Skeletal muscle tissue (tissue), 4 donors: ENCODE results near the gene NR6A1. TPM values are rescaled to one million over a fixed set of nuclear protein-coding genes. Genes with fewer than 3 reads are reported as not detected.

Experiments
- H3K27ac ChIP-seq: one replicate; pipeline ENCODE4 v1.7.0; 2013; ENCODE audit warnings: mild to moderate bottlenecking, low read depth, low read length, inconsistent platforms
- H3K27me3 ChIP-seq, 3 donors: one replicate each; pipeline ENCODE4 v1.7.0; 2013; ENCODE audit warnings: low read length in 3 of 3; ENCODE audit not compliant: control insufficient read depth in 3 of 3, insufficient read depth in 3 of 3
- H3K36me3 ChIP-seq, 3 donors: one replicate each; pipeline ENCODE4 v1.7.0; 2013; ENCODE audit warnings: low read length in 3 of 3; ENCODE audit not compliant: control insufficient read depth in 3 of 3, insufficient read depth in 3 of 3
- H3K4me1 ChIP-seq, 3 donors: one replicate each; pipeline ENCODE4 v1.7.0; 2013; ENCODE audit warnings: low read length in 3 of 3, mild to moderate bottlenecking in 3 of 3; ENCODE audit not compliant: control insufficient read depth in 3 of 3, insufficient read depth in 3 of 3
- H3K4me3 ChIP-seq, 3 donors: one replicate each; pipeline ENCODE4 v1.7.0; 2013; ENCODE audit warnings: low read length in 3 of 3
- H3K9ac ChIP-seq, 3 donors: one replicate each; pipeline ENCODE4 v1.7.0; 2013; ENCODE audit warnings: low read length in 3 of 3, mild to moderate bottlenecking in 3 of 3, moderate library complexity in 2 of 3, low read depth in 1 of 3
- H3K9me3 ChIP-seq, 3 donors: one replicate each; pipeline ENCODE4 v1.7.0; 2013; ENCODE audit warnings: low read length in 3 of 3; ENCODE audit not compliant: control insufficient read depth in 3 of 3
- total RNA-seq: library from RNA; depleted of rRNA; stranded (reverse); fragments of >200 nt; gene quantifications from one replicate; pipeline ENCODE4 v1.2.3, GENCODE V29; 2014
- donor health status: Osteomylitis.

The NR6A1 gene
- total RNA-seq, 1 donor from 2014 or later: 0.52 TPM

DNA sequence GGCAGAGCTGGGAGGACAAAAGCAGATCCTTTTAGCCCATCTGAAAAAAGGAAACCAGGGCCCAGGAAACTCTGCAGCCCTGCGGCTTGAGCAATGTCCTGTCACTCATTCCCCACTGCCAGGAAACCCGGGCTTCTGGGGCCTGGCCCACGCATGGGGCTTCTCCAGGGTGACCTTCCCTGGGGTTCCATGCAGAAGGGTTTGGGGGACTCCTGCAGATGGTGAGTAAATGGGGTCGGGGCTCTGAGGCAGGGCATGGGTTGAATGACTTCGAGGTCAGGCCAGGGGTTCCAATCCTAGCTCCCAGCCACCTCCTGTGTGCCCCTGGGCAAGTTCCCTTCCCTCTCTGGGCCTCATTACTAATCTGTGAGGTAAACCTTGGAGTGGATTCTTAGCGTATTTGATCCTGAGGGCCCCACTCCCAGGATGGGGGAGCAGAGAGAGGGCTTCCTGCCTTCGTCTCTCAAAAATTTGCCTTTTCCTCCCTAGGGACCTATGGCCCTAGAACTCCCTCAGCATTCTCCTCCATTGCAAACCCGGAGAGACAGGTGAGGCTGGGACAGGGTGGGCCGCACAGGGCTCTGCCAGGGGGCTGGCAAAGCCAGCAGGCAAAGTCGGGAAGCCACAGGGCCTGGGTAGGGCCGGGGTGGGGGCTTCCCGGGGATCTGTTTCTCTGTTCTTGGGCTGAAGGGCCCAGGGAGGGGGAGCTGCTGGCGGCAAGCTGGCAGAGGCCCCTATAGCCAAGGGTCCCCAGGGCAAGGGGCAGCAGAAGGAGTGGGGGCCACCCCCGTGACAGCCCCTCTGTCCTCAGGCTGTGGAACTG, 295.0 kb downstream of the NR6A1 start:
- no peaks in the 10 kb centered on the region for H3K9me3 ChIP-seq
- H3K36me3 ChIP-seq: no peaks in the 10 kb centered on the region
- peaks cover 0 to 2% (median 0%) of the 10 kb centered on the region in 3 donors for H3K4me1 ChIP-seq
- H3K27me3 ChIP-seq: peaks cover 42 to 72% (median 66%) of the 10 kb centered on the region in 3 donors
- H3K9ac ChIP-seq: no peak overlapping the region
- H3K4me3 ChIP-seq: no peak overlapping the region
- H3K27ac ChIP-seq: no peak overlapping the region

DNA sequence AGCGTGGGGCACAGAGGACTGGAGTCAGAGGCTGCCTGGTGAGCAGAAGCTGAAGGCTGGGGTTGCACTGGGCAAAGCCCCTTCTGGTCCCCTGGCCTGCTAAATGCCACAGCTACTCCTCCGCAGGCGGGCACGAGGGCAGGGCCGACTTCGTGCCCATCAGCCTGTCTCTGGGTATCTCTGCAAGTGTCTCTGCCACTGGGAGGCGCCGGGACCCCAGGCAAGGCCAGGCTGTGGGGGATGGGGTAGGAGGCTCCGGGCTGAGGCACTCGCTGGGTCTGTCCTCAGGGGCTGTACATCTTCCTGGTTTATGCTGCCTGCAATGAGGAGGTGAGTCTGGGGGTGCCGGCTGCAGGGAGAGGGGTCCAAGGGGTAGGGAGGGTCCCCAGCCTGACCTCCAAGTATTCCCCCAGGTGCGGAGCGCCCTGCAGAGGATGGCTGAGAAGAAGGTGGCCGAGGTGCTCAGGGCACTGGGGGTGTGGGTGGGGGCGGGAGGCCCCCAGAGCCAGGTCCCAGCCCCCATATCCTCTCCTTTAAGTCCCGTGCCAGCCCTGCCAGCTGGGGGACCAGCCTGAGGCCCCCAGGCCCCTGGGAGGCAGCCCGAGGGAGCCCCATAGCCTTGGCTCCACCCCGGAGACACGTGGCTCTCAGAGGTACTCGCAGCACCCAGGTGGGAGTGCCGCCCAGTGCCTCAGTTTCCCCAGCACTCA, 295.8 kb downstream of the NR6A1 start:
- Histone ChIP-seq H3K27me3 (peaks cover 37 to 73% (median 62%) of the 10 kb centered on the region in 3 donors), H3K4me1 (peaks cover 0 to 2% (median 0%) of the 10 kb centered on the region in 3 donors), H3K9me3 (no peaks in the 10 kb centered on the region), H3K27ac (no peak overlapping the region), H3K36me3 (no peaks in the 10 kb centered on the region), H3K9ac (no peak overlapping the region), H3K4me3 (no peak overlapping the region)

- Histone ChIP-seq H3K4me3 (no peak overlapping the region), H3K9ac (no peak overlapping the region), H3K36me3 (no peaks in the 10 kb centered on the region), H3K27ac (no peak overlapping the region), H3K27me3 (peaks cover 28 to 62% (median 50%) of the 10 kb centered on the region in 3 donors), H3K4me1 (peaks cover 0 to 2% (median 0%) of the 10 kb centered on the region in 3 donors), H3K9me3 (no peaks in the 10 kb centered on the region)
Observed at GRCh38 chr9:124474151-124474550, 297.0 kb downstream of the NR6A1 start.

GRCh38 chr9:124473310-124473709, 297.8 kb downstream of the NR6A1 start:
- Histone ChIP-seq H3K4me1 (peaks cover 0 to 1% (median 0%) of the 10 kb centered on the region in 3 donors), H3K4me3 (no peak overlapping the region), H3K9me3 (no peaks in the 10 kb centered on the region), H3K36me3 (no peaks in the 10 kb centered on the region), H3K27me3 (peaks cover 20 to 53% (median 42%) of the 10 kb centered on the region in 3 donors), H3K9ac (no peak overlapping the region), H3K27ac (no peak overlapping the region)

DNA sequence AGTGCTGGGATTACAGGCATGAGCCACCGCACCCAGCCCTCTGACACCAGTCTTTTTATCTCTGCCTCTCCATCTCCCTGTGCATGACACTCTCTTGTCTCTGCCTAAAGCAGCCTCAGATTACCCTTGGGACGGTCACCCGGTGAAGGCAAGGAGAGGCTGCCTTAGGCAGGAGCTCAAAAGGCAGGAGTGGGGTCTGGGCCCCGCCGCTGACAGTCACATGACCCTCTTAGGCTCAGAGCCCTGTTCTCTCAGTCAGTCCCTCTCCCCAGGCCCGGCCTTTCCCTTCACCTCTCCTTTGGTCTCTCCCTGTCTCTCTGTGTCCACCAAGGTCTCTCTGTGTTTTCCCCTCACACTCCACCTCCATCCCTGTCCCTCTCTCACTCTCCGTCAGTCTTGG, 298.3 kb downstream of the NR6A1 start:
- no peaks in the 10 kb centered on the region for H3K36me3 ChIP-seq
- H3K27ac ChIP-seq: no peak overlapping the region
- no peaks in the 10 kb centered on the region for H3K4me1 ChIP-seq
- no peak overlapping the region for H3K4me3 ChIP-seq
- peak overlapping the region in 1 of 3 donors; percentile 12 for H3K9ac ChIP-seq
- H3K27me3 ChIP-seq: peaks cover 17 to 54% (median 39%) of the 10 kb centered on the region in 3 donors
- no peaks in the 10 kb centered on the region for H3K9me3 ChIP-seq

- H3K36me3 ChIP-seq: no peaks in the 10 kb centered on the region
- H3K9me3 ChIP-seq: no peaks in the 10 kb centered on the region
- H3K27ac ChIP-seq: no peak overlapping the region
- no peak overlapping the region for H3K4me3 ChIP-seq
- peaks cover 16 to 50% (median 37%) of the 10 kb centered on the region in 3 donors for H3K27me3 ChIP-seq
- H3K9ac ChIP-seq: no peak overlapping the region
- H3K4me1 ChIP-seq: no peaks in the 10 kb centered on the region
Observed at GRCh38 chr9:124471761-124472160, 299.4 kb downstream of the NR6A1 start.

DNA sequence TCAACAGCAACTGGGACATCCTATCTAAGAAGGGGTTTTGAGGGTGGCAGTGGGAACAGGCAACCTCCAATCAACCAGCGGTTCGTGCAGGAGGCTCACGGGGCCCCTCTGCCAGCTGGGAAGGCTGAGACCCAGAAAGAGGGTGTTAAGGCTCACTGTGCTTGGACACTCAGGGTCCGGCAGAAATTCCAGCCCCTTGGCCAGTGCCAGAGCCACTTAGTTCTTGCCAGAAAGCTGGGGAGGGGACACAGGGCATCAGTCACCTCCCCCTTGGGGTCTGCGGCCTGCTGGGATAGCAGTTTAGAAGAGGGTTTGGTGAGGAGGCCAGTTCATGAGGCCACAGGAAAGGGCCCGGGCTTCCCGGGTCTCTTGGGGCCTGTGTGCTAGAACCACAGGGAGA, 300.4 kb downstream of the NR6A1 start:
- Histone ChIP-seq H3K27me3 (peaks cover 14 to 45% (median 27%) of the 10 kb centered on the region in 3 donors), H3K9ac (no peak overlapping the region), H3K9me3 (no peaks in the 10 kb centered on the region), H3K36me3 (no peaks in the 10 kb centered on the region), H3K27ac (no peak overlapping the region), H3K4me3 (no peak overlapping the region), H3K4me1 (no peaks in the 10 kb centered on the region)

- H3K4me1 ChIP-seq: no peaks in the 10 kb centered on the region
- no peaks in the 10 kb centered on the region for H3K9me3 ChIP-seq
- H3K36me3 ChIP-seq: no peaks in the 10 kb centered on the region
- no peak overlapping the region for H3K9ac ChIP-seq
- no peak overlapping the region for H3K27ac ChIP-seq
- H3K27me3 ChIP-seq: peaks cover 11 to 40% (median 25%) of the 10 kb centered on the region in 3 donors
- H3K4me3 ChIP-seq: no peak overlapping the region
Observed at GRCh38 chr9:124470306-124470705, 300.8 kb downstream of the NR6A1 start.

GRCh38 chr9:124469011-124469832, 301.9 kb downstream of the NR6A1 start:
- Histone ChIP-seq H3K4me1 (no peaks in the 10 kb centered on the region), H3K9me3 (no peaks in the 10 kb centered on the region), H3K27ac (no peak overlapping the region), H3K27me3 (peaks cover 15 to 34% (median 21%) of the 10 kb centered on the region in 3 donors), H3K36me3 (no peaks in the 10 kb centered on the region), H3K9ac (no peak overlapping the region), H3K4me3 (no peak overlapping the region)
